Measurements from ENCODE around the gene PDCD1. TPM values are rescaled to one million over a fixed set of nuclear protein-coding genes. Genes with fewer than 3 reads are reported as not detected.

The PDCD1 gene
- total and polyA plus RNA-seq, 2 donors (not counting 1 experiment from before 2014, with no cell fraction given), result 0.28 to 1.3 TPM

GRCh38 chr2:241802421-241803318 lies 56.0 kb downstream of the PDCD1 start:
- ATAC-seq (ENCODE audit: low read depth) (no peak), DNase-seq (no peak)
- Histone ChIP-seq H3K27me3 (replicated peaks in 1 of 4; ENCODE audit: control extremely low read depth in 1 of 4, control insufficient read depth in 3 of 4, insufficient read depth in 4 of 4, low read length in 3 of 4) (peaks cover 0 to 13% (median 10%) of the 10 kb centered on the region in 4 experiments), H3K4me1 (ENCODE audit: control insufficient read depth in 2 of 2, insufficient read depth in 2 of 2, low read length in 2 of 2) (peaks cover 12 to 19% of the 10 kb centered on the region in 2 donors), H3K27ac (ENCODE audit: low read length in 2 of 2) (no peak overlapping the region), H2AFZ (ENCODE audit: insufficient read depth, low read depth, low read length, poor library complexity, severe bottlenecking) (peak overlapping the region; percentile 50), H3K4me3 (ENCODE audit: control extremely low read depth in 1 of 5, extremely low read depth in 1 of 5, insufficient read depth in 1 of 5, low read depth in 2 of 5, low read length in 4 of 5) (peak overlapping the region in 1 of 5 experiments; percentile 41), H3K4me2 (replicated peaks; ENCODE audit: low read depth, low read length, poor library complexity, severe bottlenecking) (peak overlapping the region; percentile 86), H3K79me2 (ENCODE audit: control insufficient read depth, insufficient read depth, low read length) (no peaks in the 10 kb centered on the region), H3K36me3 (replicated peaks in 1 of 2; ENCODE audit: control extremely low read depth in 1 of 2, control insufficient read depth in 1 of 2, extremely low read depth in 1 of 2, insufficient read depth in 2 of 2, low read length in 1 of 2) (no peaks in the 10 kb centered on the region), H3K9me3 (ENCODE audit: control extremely low read depth in 1 of 3, control insufficient read depth in 2 of 3, insufficient read depth in 1 of 3, low read length in 2 of 3) (no peaks in the 10 kb centered on the region), H4K20me1 (ENCODE audit: control insufficient read depth, insufficient read depth, low read length, poor library complexity, severe bottlenecking) (no peaks in the 10 kb centered on the region), H3K9ac (ENCODE audit: low read length) (peak overlapping the region; percentile 54)
- Mint-ChIP-seq H3K27me3 (peaks cover 3% of the 10 kb centered on the region), H3K9me3 (ENCODE audit: insufficient read depth) (no peaks in the 10 kb centered on the region), H3K4me1 (peaks cover 13% of the 10 kb centered on the region), H3K27ac (no peak overlapping the region), H3K4me3 (no peak overlapping the region)
- POLR2A ChIA-PET, result no interaction called here
- 70% methylated on average over 31 of the region's 32 CpGs for WGBS (ENCODE audit: insufficient coverage)
- CTCF ChIA-PET, result no interaction called here
- intact Hi-C loops (cut with micrococcal nuclease), result no loop called here
- TF ChIP-seq, protein P1, sequence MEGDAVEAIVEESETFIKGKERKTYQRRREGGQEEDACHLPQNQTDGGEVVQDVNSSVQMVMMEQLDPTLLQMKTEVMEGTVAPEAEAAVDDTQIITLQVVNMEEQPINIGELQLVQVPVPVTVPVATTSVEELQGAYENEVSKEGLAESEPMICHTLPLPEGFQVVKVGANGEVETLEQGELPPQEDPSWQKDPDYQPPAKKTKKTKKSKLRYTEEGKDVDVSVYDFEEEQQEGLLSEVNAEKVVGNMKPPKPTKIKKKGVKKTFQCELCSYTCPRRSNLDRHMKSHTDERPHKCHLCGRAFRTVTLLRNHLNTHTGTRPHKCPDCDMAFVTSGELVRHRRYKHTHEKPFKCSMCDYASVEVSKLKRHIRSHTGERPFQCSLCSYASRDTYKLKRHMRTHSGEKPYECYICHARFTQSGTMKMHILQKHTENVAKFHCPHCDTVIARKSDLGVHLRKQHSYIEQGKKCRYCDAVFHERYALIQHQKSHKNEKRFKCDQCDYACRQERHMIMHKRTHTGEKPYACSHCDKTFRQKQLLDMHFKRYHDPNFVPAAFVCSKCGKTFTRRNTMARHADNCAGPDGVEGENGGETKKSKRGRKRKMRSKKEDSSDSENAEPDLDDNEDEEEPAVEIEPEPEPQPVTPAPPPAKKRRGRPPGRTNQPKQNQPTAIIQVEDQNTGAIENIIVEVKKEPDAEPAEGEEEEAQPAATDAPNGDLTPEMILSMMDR (IDR thresholded peaks at IDR 0.05), result no peak
- no peak for TF ChIP-seq EZH2 (IDR thresholded peaks at IDR 0.05; ENCODE audit: borderline replicate concordance, insufficient read depth, low read depth, low read length, poor library complexity, severe bottlenecking)
